ENCODE data around the gene CTNS. TPM values are rescaled to one million over a fixed set of nuclear protein-coding genes. Genes with fewer than 3 reads are reported as not detected.

The CTNS gene
- total and polyA plus RNA-seq, 2 of the 13 experiments (the other 11 are each of a cell fraction or from before 2014, with no cell fraction given) = 9.5 to 13.7 TPM

DNA sequence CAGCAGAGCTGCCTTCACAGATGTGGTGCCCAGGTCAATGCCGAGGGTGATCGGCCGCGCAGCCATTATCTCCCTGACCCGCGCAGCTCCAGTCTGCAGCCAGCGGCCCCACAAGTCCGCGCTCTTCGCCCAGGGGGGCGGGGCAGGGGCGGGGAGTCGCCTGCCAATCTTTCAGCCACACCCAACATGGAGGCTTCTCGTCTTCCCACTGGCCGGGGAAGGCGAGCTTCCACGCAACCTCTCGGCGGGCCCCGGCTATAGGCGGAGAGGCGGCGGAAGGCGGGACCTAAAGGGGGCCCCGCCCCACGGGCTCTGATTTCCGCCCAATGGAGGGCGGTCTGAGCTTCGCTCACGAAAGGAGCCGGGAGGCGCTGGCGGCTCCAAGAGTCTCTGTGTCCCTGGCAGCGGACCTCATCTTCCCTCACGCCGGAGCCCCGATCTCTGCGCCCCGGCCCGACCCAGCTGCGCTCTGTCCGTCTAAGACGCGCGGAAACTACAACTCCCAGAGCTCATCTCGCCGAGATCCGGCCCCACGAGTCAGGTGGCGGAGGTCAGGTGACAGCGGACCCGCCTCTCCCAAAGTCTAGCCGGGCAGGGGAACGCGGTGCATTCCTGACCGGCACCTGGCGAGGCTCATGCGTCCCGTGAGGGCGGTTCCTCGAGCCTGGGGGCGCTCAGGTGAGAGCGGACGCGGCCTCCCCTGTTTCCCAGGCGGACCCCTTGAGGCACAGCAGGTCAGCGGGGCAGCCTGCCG is at the start of gene CTNS, which contains the start of gene SHPK (continued):
- TF ChIP-seq SNRNP70 (IDR thresholded peaks at IDR 0.05; ENCODE audit: low read depth, low read length) = no peak
- TF ChIP-seq ZBTB8A (CRISPR knock-in tag; IDR thresholded peaks at IDR 0.05; ENCODE audit: borderline replicate concordance, low read depth) = no peak
- peak in 1 of 2 experiments; percentile 32; a peak in 1 of 4 replicates for TF ChIP-seq REST (IDR thresholded peaks at IDR 0.05; ENCODE audit: borderline replicate concordance in 1 of 2, low read depth in 1 of 2, low read length in 2 of 2)
- no peak for TF ChIP-seq IRX3 (CRISPR knock-in tag; IDR thresholded peaks at IDR 0.05; ENCODE audit: borderline replicate concordance, low read depth)
- no peak for TF ChIP-seq FOXP1 (IDR thresholded peaks at IDR 0.05)
- 0 out of 2 replicates have a peak, but pooled peaks have one; percentile 0 for TF ChIP-seq FOXP1 (CRISPR knock-in tag; IDR thresholded peaks at IDR 0.05)
- TF ChIP-seq, protein P1, sequence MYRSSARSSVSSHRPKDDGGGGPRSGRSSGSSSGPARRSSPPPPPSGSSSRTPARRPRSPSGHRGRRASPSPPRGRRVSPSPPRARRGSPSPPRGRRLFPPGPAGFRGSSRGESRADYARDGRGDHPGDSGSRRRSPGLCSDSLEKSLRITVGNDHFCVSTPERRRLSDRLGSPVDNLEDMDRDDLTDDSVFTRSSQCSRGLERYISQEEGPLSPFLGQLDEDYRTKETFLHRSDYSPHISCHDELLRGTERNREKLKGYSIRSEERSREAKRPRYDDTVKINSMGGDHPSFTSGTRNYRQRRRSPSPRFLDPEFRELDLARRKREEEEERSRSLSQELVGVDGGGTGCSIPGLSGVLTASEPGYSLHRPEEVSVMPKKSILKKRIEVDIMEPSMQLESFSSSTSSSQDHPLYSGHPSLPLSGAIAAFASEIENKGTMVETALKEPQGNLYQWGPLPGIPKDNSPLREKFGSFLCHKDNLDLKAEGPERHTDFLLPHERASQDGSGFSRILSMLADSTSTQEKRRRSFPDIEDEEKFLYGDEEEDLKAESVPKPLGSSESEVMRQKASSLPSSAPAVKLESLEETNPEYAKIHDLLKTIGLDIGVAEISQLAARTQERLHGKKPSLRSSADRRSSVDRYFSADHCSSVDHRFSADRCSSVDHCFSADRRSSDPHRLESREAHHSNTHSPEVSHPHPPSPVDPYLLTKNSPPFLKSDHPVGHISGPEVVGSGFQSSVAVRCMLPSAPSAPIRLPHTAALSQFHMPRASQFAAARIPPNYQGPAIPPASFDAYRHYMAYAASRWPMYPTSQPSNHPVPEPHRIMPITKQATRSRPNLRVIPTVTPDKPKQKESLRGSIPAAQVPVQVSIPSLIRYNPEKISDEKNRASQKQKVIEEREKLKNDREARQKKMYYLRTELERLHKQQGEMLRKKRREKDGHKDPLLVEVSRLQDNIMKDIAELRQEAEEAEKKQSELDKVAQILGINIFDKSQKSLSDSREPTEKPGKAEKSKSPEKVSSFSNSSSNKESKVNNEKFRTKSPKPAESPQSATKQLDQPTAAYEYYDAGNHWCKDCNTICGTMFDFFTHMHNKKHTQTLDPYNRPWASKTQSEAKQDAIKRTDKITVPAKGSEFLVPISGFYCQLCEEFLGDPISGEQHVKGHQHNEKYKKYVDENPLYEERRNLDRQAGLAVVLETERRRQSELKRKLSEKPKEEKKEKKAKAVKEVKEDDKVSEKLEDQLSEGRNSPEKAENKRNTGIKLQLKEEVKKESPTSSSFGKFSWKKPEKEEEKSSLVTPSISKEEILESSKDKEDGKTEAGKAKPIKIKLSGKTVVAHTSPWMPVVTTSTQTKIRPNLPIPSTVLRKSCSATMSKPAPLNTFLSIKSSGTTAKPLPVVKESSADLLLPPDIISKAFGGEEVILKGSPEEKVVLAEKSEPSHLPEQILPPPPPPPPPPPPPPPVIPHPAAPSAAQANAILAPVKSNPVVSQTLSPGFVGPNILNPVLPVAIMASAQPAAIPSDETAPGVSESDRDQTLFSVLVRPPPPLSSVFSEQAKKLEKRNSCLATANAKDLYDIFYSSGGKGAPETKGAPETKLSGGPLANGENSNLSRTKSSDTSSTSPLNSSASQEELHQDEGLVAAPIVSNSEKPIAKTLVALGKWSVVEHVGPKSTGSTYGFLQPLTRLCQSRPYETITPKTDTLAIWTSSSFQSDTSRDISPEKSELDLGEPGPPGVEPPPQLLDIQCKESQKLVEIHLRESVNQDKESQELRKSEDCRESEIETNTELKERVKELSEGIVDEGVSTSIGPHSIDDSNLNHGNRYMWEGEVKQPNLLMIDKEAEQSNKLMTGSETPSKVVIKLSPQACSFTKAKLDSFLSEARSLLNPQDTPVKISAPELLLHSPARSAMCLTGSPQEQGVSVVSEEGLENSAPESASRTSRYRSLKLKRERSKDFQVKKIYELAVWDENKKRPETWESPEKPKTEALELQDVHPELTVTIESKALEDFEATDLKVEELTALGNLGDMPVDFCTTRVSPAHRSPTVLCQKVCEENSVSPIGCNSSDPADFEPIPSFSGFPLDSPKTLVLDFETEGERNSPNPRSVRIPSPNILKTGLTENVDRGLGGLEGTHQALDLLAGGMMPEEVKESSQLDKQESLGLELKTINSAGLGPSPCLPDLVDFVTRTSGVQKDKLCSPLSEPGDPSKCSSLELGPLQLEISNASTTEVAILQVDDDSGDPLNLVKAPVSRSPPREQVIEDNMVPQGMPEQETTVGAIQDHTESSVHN (CRISPR knock-in tag; IDR thresholded peaks at IDR 0.05) = peak; percentile 73; the same call in 1 of the 2 replicates
- TF ChIP-seq, protein P2, sequence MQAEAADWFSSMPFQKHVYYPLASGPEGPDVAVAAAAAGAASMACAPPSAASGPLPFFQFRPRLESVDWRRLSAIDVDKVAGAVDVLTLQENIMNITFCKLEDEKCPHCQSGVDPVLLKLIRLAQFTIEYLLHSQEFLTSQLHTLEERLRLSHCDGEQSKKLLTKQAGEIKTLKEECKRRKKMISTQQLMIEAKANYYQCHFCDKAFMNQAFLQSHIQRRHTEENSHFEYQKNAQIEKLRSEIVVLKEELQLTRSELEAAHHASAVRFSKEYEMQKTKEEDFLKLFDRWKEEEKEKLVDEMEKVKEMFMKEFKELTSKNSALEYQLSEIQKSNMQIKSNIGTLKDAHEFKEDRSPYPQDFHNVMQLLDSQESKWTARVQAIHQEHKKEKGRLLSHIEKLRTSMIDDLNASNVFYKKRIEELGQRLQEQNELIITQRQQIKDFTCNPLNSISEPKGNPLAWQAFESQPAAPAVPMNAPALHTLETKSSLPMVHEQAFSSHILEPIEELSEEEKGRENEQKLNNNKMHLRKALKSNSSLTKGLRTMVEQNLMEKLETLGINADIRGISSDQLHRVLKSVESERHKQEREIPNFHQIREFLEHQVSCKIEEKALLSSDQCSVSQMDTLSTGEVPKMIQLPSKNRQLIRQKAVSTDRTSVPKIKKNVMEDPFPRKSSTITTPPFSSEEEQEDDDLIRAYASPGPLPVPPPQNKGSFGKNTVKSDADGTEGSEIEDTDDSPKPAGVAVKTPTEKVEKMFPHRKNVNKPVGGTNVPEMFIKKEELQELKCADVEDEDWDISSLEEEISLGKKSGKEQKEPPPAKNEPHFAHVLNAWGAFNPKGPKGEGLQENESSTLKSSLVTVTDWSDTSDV (CRISPR knock-in tag; IDR thresholded peaks at IDR 0.05) = peak; percentile 83; the same call in 1 of the 2 replicates
- TF ChIP-seq ZNF44 (CRISPR knock-in tag; IDR thresholded peaks at IDR 0.05) = no peak
- TF ChIP-seq TFDP2 (CRISPR knock-in tag; IDR thresholded peaks at IDR 0.05) = peak; percentile 51; the same call in 1 of the 2 replicates
- peak; percentile 35; the same call in 1 of the 2 replicates for TF ChIP-seq BHLHE40 (IDR thresholded peaks at IDR 0.05; ENCODE audit: low read length)
- TF ChIP-seq FOXK1 (CRISPR knock-in tag; IDR thresholded peaks at IDR 0.05; ENCODE audit: borderline replicate concordance, low read depth) = peak; percentile 79; the same call in 1 of the 2 replicates

Measured in HepG2 (cell line).